Activated CD4-positive, alpha-beta T cell treated with anti-CD3 and anti-CD28 coated beads, Interleukin-2, amount 50 U/mL, for 1 hour (primary cell): ENCODE results near the gene FAM229B.

Source experiments
- DNase-seq: peaks from one replicate; pipeline ENCODE4 v3.0.0-alpha.2; 2020

Gene FAM229B

GRCh38 chr6:112144145-112144926 is 56.9 kb downstream of the FAM229B start:
- no peak for DNase-seq

- no peak for DNase-seq
Measured at GRCh38 chr6:112145080-112145573, 57.7 kb downstream of the FAM229B start.

DNA sequence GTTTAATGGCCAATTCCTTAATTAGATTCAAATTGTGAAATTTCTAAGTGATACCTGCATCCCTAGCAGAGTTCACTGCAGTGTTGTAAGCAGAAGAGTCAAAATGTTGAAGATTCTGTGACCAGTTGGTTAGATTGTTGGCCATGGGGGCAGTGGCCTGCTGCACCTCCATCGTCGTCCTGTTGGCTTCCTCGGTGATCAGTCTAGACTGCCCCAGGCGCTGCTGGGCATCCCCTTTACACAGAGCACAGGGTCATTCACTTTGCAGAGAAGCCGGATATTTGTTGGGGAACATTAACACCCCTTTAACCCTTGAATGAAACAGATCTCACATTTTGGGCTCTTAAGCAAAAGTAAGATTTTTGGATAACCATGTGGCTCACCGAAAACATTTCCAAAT is 60.7 kb downstream of the FAM229B start:
- DNase-seq = no peak

- no peak for DNase-seq
Measured at GRCh38 chr6:112149236-112149635, 61.8 kb downstream of the FAM229B start.

DNA sequence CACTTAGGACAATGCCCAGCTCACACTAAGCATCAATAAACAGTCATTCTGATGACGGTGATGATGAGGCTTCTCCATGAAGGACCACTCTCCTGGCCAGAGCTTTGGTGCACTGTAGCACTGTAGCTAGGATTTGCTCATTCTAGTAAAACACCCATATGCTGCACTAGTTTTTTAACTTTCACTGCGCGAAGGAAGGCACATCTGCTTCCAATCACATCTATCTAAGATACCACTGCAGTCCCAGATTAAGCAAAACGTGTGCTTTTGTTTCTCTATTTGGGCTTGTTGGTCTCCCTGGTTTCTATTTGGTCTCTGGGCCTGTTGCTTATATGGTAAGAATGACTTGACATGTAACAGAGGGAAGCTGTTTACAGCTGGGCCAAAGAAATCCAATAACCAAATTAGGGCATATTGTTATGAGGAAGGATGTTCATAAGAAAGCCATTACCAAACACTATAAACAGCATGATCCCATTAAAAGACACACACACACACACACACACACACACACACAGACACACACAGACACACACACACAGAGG is 62.4 kb downstream of the FAM229B start:
- no peak for DNase-seq

DNA sequence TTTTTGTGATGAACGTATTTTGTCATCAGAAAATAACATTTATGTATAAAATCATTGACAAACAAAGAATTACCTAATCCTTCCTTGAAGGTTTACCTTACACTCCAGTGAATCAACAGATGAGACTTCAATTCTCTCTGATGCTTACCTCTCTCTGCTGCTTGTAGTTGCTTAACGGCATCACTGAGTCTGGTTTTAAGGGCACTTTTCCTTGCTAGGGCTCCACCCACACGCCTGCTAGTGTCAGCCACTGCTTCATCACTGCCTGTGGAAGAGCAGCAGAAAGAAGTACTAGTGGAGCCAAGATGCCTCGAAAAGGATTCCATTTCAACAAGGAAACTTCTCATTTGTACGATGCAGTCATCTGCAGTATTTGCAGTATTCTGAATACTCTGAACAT is 63.0 kb downstream of the FAM229B start:
- no peak for DNase-seq
